Measurements from ENCODE around the gene PTCH1. TPM values are rescaled to one million over a fixed set of nuclear protein-coding genes. Genes with fewer than 3 reads are reported as not detected.

PTCH1 gene
- polyA plus RNA-seq, 1 experiment, result 2.8 TPM

DNA sequence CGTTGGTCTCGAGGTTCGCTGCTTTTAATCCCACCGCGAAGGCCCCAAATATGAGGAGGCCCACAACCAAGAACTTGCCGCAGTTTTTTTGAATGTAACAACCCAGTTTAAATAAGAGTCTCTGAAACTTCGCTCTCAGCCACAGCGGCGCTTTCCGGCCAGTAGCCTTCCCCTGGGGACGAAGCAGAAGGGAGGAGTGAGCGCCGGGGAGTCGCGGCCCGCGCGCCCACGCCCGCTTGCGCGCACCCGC, 10.4 kb downstream of the PTCH1 start:
- peak overlapping the region; percentile 73 for H3K4me3 ChIP-seq (ENCODE audit: low read depth, low read length)
- ChIA-PET CTCF (interaction anchor here (0.8 kb wide), 1 partner anchor 11 kb away, joined by 3 read pairs; the partner anchor contains the start of gene PTCH1), POLR2A (no interaction called here)
- H3K36me3 ChIP-seq (ENCODE audit: control insufficient read depth, insufficient read depth, low read length), result no peaks in the 10 kb centered on the region; the same call in 1 of the 2 replicates
- TF ChIP-seq, protein P1, sequence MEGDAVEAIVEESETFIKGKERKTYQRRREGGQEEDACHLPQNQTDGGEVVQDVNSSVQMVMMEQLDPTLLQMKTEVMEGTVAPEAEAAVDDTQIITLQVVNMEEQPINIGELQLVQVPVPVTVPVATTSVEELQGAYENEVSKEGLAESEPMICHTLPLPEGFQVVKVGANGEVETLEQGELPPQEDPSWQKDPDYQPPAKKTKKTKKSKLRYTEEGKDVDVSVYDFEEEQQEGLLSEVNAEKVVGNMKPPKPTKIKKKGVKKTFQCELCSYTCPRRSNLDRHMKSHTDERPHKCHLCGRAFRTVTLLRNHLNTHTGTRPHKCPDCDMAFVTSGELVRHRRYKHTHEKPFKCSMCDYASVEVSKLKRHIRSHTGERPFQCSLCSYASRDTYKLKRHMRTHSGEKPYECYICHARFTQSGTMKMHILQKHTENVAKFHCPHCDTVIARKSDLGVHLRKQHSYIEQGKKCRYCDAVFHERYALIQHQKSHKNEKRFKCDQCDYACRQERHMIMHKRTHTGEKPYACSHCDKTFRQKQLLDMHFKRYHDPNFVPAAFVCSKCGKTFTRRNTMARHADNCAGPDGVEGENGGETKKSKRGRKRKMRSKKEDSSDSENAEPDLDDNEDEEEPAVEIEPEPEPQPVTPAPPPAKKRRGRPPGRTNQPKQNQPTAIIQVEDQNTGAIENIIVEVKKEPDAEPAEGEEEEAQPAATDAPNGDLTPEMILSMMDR (IDR thresholded peaks at IDR 0.05; ENCODE audit: insufficient read depth, low read depth, low read length), result no peak
- DNase-seq (ENCODE audit: low read depth), result no peak
- H3K27me3 ChIP-seq (ENCODE audit: control insufficient read depth, insufficient read depth, low read length), result no peaks in the 10 kb centered on the region; the same call in 1 of the 2 replicates

DNA sequence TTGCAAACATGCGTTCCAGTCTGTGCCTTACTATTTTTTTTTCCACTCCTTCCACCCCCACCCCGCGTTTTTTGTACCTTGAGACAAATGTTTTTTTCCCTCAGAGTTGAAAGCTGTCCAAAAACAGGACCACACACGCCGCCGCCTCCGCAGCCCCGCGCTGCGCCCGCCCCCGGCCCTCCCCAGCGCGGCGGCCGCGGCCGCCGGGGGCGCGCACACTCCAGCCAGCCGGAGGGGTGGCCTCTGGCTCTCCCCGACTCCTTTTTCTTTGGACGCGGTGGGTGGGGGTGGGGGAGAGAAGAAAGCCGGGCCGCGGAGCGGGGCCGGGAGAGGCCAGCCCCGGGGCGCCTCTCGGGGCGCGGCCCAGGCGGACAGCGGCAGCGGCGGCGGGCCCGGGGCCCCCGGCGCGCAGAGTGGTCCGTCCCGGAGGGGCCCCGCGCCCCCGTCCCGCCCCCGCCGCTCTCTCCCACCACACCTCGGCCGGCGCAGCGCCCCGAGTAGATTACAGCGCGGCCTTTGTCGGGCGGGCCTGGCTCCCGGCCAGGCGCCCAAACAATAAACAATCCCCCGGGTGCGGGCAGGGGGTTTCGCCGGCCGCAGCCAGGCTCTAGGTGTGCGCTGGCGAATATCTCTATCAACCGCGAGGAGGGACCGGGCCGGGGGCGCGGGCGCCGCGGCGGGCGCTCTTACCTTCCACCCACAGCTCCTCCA, 10.9 kb downstream of the PTCH1 start:
- no peaks in the 10 kb centered on the region; the same call in 1 of the 2 replicates for H3K36me3 ChIP-seq (ENCODE audit: control insufficient read depth, insufficient read depth, low read length)
- no peak for DNase-seq (ENCODE audit: low read depth)
- CTCF ChIA-PET, result interaction anchor here (0.6 to 0.8 kb wide), 3 partner anchors 11 to 134 kb away, joined by 3 to 5 read pairs (median 3); partner anchors contain the start of gene PTCH1
- POLR2A ChIA-PET, result no interaction called here
- TF ChIP-seq, protein P1 (IDR thresholded peaks at IDR 0.05; ENCODE audit: insufficient read depth, low read depth, low read length), result no peak
- no peaks in the 10 kb centered on the region; the same call in 1 of the 2 replicates for H3K27me3 ChIP-seq (ENCODE audit: control insufficient read depth, insufficient read depth, low read length)
- H3K4me3 ChIP-seq (ENCODE audit: low read depth, low read length), result peak overlapping the region; percentile 73

DNA sequence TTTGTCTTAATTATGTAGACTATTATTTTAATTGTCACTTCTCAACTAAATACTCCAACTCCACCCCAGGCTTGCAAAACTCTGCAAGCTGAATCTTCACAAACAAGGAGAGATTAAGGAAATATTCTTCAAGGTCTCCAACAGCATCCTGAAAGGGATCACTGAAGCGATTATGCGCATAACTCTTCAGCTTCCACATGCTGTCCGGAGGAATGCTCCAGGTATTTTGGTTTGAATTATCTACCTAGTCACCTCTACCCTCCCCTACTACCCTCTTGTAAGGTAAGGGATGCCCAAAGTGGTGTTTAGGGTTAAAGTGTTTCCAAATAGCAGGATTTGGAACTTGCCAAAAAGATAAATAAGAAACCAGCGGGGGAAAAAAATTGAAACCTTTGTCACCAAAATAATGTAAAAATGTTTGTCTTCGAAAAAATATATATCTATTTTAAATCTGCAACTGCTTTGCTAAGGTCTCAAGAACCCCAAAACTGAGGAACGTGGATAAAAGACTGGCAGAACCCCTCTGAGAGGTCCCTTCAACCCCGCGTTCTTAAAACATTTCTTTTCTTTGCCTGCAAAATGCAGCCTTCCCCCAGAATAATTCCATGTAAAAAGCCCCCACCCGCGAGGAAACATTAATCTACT, 11.6 kb downstream of the PTCH1 start:
- DNase-seq (ENCODE audit: low read depth), result no peak
- TF ChIP-seq, protein P1 (IDR thresholded peaks at IDR 0.05; ENCODE audit: insufficient read depth, low read depth, low read length), result no peak
- Histone ChIP-seq H3K4me3 (ENCODE audit: low read depth, low read length) (peak overlapping the region; percentile 73), H3K27me3 (ENCODE audit: control insufficient read depth, insufficient read depth, low read length) (no peaks in the 10 kb centered on the region; the same call in 1 of the 2 replicates), H3K36me3 (ENCODE audit: control insufficient read depth, insufficient read depth, low read length) (no peaks in the 10 kb centered on the region; the same call in 1 of the 2 replicates)
- ChIA-PET POLR2A (no interaction called here), CTCF (interaction anchor here (0.6 to 1.1 kb wide), 3 partner anchors 10 to 204 kb away, joined by 3 to 5 read pairs (median 3); no protein-coding TSS in a partner anchor)

GRCh38 chr9:95504053-95504963, 12.5 kb downstream of the PTCH1 start:
- Histone ChIP-seq H3K27me3 (ENCODE audit: control insufficient read depth, insufficient read depth, low read length) (no peaks in the 10 kb centered on the region; the same call in 1 of the 2 replicates), H3K4me3 (ENCODE audit: low read depth, low read length) (no peak overlapping the region), H3K36me3 (ENCODE audit: control insufficient read depth, insufficient read depth, low read length) (no peaks in the 10 kb centered on the region; the same call in 1 of the 2 replicates)
- ChIA-PET POLR2A (no interaction called here), CTCF (interaction anchor here (1.1 kb wide), 1 partner anchor 203 kb away, joined by 3 read pairs; no protein-coding TSS in a partner anchor)
- TF ChIP-seq, protein P1 (IDR thresholded peaks at IDR 0.05; ENCODE audit: insufficient read depth, low read depth, low read length), result no peak
- no peak for DNase-seq (ENCODE audit: low read depth)

All from BJ (cell line).